ENCODE measurements around the gene SLC25A15.
"Not testable (repeated sequence)": the region's sequence is repeated elsewhere in the genome, so short reads cannot be mapped to it uniquely, and the experiment has no call there.

SLC25A15 gene

DNA sequence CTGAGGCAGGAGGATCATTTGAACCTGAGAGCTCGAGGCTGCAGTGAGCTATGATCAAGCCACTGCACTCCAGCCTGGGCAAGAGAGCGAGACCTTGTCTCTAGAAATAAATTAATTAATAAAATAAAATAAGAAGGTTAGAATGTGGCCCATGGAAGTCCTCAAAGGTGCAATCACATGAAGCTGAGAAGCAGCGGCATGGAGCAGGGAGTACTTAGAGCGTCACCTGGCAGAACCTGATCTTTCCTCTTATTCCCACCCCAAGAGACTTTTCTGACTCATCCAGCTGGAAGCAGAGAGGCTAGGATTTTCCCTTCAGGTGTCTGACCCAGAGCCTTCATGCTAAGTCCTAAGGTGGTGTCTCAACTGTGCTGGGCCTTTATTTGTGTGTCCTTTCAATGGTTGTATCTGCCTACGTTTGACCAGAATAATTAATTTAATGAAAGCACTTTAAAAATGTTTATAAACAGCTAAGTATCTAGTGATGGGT lies 9.6 kb upstream of the SLC25A15 start:
- no peak for DNase-seq (ENCODE audit: low spot score)
- Histone ChIP-seq H3K4me3 (ENCODE audit: severe bottlenecking) (no peak overlapping the region), H3K27me3 (ENCODE audit: insufficient read depth, poor library complexity, severe bottlenecking) (no peaks in the 10 kb centered on the region), H3K27ac (ENCODE audit: poor library complexity, severe bottlenecking) (no peak overlapping the region), H3K9me3 (ENCODE audit: severe bottlenecking) (no peaks in the 10 kb centered on the region), H3K36me3 (ENCODE audit: low read depth) (no peaks in the 10 kb centered on the region), H3K4me1 (ENCODE audit: insufficient read depth, poor library complexity, severe bottlenecking) (peaks cover 6% of the 10 kb centered on the region)
- TF ChIP-seq, protein P1, sequence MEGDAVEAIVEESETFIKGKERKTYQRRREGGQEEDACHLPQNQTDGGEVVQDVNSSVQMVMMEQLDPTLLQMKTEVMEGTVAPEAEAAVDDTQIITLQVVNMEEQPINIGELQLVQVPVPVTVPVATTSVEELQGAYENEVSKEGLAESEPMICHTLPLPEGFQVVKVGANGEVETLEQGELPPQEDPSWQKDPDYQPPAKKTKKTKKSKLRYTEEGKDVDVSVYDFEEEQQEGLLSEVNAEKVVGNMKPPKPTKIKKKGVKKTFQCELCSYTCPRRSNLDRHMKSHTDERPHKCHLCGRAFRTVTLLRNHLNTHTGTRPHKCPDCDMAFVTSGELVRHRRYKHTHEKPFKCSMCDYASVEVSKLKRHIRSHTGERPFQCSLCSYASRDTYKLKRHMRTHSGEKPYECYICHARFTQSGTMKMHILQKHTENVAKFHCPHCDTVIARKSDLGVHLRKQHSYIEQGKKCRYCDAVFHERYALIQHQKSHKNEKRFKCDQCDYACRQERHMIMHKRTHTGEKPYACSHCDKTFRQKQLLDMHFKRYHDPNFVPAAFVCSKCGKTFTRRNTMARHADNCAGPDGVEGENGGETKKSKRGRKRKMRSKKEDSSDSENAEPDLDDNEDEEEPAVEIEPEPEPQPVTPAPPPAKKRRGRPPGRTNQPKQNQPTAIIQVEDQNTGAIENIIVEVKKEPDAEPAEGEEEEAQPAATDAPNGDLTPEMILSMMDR (IDR thresholded peaks at IDR 0.05; ENCODE audit: poor library complexity, severe bottlenecking) = no peak
- ATAC-seq (ENCODE audit: low read depth) = no peak

DNA sequence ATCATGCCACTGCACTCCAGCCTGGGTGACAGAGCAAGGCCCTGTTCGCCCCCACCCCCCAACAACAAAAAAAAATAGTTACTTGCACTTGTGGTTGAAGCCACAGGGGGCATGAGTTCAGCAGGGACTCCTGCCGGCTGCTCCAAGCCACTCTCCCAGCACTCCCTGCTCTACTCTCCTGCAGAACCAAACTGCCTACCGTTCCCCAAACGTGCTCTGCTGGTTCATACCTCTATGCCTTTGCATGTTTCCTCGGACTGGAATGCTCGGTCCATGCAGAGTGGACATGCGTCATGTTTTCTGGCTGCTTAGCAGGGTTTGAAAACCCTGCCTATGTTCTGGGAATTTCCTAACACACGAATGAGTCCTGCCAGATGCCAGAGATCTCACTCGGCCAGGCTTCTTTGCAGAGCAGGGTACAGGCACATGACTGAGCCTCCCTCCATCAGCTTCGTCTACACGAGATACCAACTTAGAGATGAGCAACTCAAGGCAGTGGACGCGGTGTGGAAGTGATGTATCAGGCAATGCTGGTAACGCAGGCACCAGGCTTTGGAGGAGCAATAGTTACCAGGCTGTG lies 8.5 kb upstream of the SLC25A15 start:
- Histone ChIP-seq H3K27me3 (ENCODE audit: insufficient read depth, poor library complexity, severe bottlenecking) (no peaks in the 10 kb centered on the region), H3K27ac (ENCODE audit: poor library complexity, severe bottlenecking) (no peak overlapping the region), H3K4me1 (ENCODE audit: insufficient read depth, poor library complexity, severe bottlenecking) (peaks cover 6% of the 10 kb centered on the region), H3K9me3 (ENCODE audit: severe bottlenecking) (no peaks in the 10 kb centered on the region), H3K4me3 (ENCODE audit: severe bottlenecking) (no peak overlapping the region), H3K36me3 (ENCODE audit: low read depth) (no peaks in the 10 kb centered on the region)
- TF ChIP-seq, protein P1 (IDR thresholded peaks at IDR 0.05; ENCODE audit: poor library complexity, severe bottlenecking) = no peak
- ATAC-seq (ENCODE audit: low read depth) = no peak
- DNase-seq (ENCODE audit: low spot score) = no peak

DNA sequence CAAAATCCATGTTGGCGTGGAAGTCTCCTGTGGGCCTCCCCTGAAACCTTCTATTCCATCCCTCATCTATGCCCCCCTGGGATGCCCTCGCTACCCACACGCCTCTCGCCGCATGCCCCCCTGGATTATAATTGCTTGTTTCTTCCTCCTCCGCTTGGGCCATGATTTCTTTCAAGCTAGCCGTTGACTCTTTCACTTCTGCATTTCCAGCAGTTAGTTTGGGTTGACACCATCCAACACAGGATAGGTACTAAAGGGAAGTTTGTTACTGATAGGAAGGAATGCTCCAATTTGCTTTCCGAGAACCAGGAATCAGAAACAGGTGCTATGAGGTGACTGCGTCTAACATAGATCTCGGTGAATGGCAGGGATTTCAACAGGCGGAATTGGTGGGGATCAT lies 7.7 kb upstream of the SLC25A15 start:
- H3K27me3 ChIP-seq (ENCODE audit: insufficient read depth, poor library complexity, severe bottlenecking) = no peaks in the 10 kb centered on the region
- ATAC-seq (ENCODE audit: low read depth) (no peak), DNase-seq (ENCODE audit: low spot score) (no peak)
- no peak overlapping the region for H3K27ac ChIP-seq (ENCODE audit: poor library complexity, severe bottlenecking)
- H3K9me3 ChIP-seq (ENCODE audit: severe bottlenecking) = no peaks in the 10 kb centered on the region
- H3K4me3 ChIP-seq (ENCODE audit: severe bottlenecking) = no peak overlapping the region
- peaks cover 5% of the 10 kb centered on the region for H3K4me1 ChIP-seq (ENCODE audit: insufficient read depth, poor library complexity, severe bottlenecking)
- TF ChIP-seq, protein P1 (IDR thresholded peaks at IDR 0.05; ENCODE audit: poor library complexity, severe bottlenecking) = no peak
- no peaks in the 10 kb centered on the region for H3K36me3 ChIP-seq (ENCODE audit: low read depth)

DNA sequence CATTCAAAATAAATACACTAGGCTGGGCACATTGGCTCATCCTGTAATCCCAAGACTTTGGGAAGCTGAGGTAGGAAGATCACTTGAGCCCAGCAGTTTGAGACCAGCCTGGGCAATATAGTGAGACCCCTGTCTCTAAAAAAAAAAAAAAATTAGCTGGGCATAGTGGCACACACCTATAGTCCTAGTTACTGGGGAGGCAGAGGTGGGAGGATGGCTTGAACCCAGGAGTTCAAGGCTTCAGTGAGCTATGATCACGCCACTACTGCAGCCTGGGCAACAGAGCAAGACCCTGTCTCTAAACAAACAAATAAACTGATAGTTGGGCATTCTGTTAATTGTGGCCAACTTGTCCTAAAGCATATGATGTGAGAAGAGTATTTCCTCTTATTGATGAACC lies 6.4 kb upstream of the SLC25A15 start:
- not testable (repeated sequence) for H3K4me3 ChIP-seq (ENCODE audit: severe bottlenecking); H3K4me1 ChIP-seq (ENCODE audit: insufficient read depth, poor library complexity, severe bottlenecking); ATAC-seq (ENCODE audit: low read depth); H3K9me3 ChIP-seq (ENCODE audit: severe bottlenecking); H3K27me3 ChIP-seq (ENCODE audit: insufficient read depth, poor library complexity, severe bottlenecking); H3K36me3 ChIP-seq (ENCODE audit: low read depth); DNase-seq (ENCODE audit: low spot score); H3K27ac ChIP-seq (ENCODE audit: poor library complexity, severe bottlenecking)

DNA sequence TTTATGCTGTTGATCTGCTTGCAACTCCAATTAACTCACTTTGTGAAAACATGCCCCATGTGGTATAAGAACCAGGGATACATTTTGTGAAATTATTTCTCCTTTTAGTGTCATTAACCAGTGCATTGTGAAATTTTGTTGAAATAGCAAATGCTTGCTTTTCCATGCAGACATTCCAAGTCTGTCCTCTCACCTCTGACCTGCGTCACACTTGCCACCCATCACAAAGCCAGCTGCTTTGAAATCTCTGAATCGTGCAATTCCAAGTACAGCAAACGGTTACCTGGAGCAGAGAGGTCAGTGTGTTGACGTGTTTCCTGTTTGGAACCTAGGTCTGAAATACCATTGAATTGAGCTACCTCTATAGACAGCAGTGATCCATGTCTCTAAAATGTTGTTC lies 4.9 kb upstream of the SLC25A15 start:
- Histone ChIP-seq H3K4me3 (ENCODE audit: severe bottlenecking) (no peak overlapping the region), H3K9me3 (ENCODE audit: severe bottlenecking) (no peaks in the 10 kb centered on the region), H3K27ac (ENCODE audit: poor library complexity, severe bottlenecking) (no peak overlapping the region), H3K27me3 (ENCODE audit: insufficient read depth, poor library complexity, severe bottlenecking) (no peaks in the 10 kb centered on the region), H3K36me3 (ENCODE audit: low read depth) (no peaks in the 10 kb centered on the region), H3K4me1 (ENCODE audit: insufficient read depth, poor library complexity, severe bottlenecking) (no peaks in the 10 kb centered on the region)
- TF ChIP-seq, protein P1 (IDR thresholded peaks at IDR 0.05; ENCODE audit: poor library complexity, severe bottlenecking) = no peak
- DNase-seq (ENCODE audit: low spot score) (no peak), ATAC-seq (ENCODE audit: low read depth) (no peak)

Data from RWPE2 (cell line).